Measurements from ENCODE around the gene PDE8B.

PDE8B gene

GRCh38 chr5:77337246-77337645 is 126.8 kb downstream of the PDE8B start:
- no peak for DNase-seq (ENCODE audit: extremely low read depth, low read depth)
- TF ChIP-seq CTCF (IDR thresholded peaks at IDR 0.05; ENCODE audit: low read depth, low read length, missing control alignments), result no peak
- H3K4me3 ChIP-seq (replicated peaks; ENCODE audit: low read depth, low read length), result no peak overlapping the region

DNA sequence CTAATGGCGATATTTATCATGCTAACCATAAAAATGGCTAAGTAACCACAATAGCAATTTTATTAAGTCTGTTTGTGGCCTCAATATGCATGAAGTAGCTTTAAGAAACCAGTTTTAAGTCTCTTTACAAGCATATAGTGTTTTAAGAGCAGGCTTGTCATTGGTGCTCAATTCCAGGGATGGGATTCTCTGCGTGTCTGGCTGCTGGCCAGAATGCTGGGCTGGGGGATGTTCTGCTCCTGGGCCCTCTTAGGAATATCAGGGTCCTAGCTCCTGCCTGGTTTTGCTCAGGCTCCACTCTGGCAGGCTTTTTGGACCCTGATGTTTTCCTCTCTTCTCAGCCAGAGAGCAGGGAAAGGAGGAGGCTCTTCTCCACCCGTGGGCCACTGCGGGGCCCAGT is 127.2 kb downstream of the PDE8B start:
- H3K4me3 ChIP-seq (replicated peaks; ENCODE audit: low read depth, low read length), result no peak overlapping the region
- no peak for TF ChIP-seq CTCF (IDR thresholded peaks at IDR 0.05; ENCODE audit: low read depth, low read length, missing control alignments)
- DNase-seq (ENCODE audit: extremely low read depth, low read depth), result no peak

- no peak overlapping the region for H3K4me3 ChIP-seq (replicated peaks; ENCODE audit: low read depth, low read length)
- DNase-seq (ENCODE audit: extremely low read depth, low read depth), result no peak
- no peak for TF ChIP-seq CTCF (IDR thresholded peaks at IDR 0.05; ENCODE audit: low read depth, low read length, missing control alignments)
Observed at GRCh38 chr5:77339337-77339890, 128.9 kb downstream of the PDE8B start.

- no peak overlapping the region for H3K4me3 ChIP-seq (replicated peaks; ENCODE audit: low read depth, low read length)
- DNase-seq (ENCODE audit: extremely low read depth, low read depth), result no peak
- TF ChIP-seq CTCF (IDR thresholded peaks at IDR 0.05; ENCODE audit: low read depth, low read length, missing control alignments), result no peak
Observed at GRCh38 chr5:77343165-77343564, 132.7 kb downstream of the PDE8B start.

GRCh38 chr5:77347435-77348098 is 137.1 kb downstream of the PDE8B start:
- DNase-seq (ENCODE audit: extremely low read depth, low read depth), result no peak
- no peak for TF ChIP-seq CTCF (IDR thresholded peaks at IDR 0.05; ENCODE audit: low read depth, low read length, missing control alignments)
- H3K4me3 ChIP-seq (replicated peaks; ENCODE audit: low read depth, low read length), result no peak overlapping the region

DNA sequence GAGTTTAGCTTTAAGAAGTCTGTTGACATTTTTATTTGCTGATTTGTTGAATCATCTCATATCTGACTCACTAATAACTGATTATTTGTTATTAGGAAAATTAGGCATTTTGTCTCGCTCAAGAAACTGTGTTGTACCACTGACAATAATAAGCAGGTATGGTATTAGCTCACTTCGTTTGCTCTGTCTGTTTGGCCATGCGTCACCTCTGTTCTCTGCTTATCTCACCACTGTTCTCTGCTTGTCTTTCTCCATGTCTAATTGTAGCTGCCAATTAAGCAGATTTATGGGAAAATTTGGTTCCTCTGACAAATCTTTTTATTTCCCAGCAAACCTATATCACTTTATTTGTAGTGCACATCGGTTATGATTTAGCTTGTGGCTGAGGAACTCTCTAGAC is 142.8 kb downstream of the PDE8B start:
- TF ChIP-seq CTCF (IDR thresholded peaks at IDR 0.05; ENCODE audit: low read depth, low read length, missing control alignments), result no peak
- no peak for DNase-seq (ENCODE audit: extremely low read depth, low read depth)

GRCh38 chr5:77354454-77354853 is 144.0 kb downstream of the PDE8B start:
- DNase-seq (ENCODE audit: extremely low read depth, low read depth), result no peak
- H3K4me3 ChIP-seq (replicated peaks; ENCODE audit: low read depth, low read length), result no peak overlapping the region
- TF ChIP-seq CTCF (IDR thresholded peaks at IDR 0.05; ENCODE audit: low read depth, low read length, missing control alignments), result no peak

More for the DNA sequence above, 142.8 kb downstream of the PDE8B start:
- H3K4me3 ChIP-seq (replicated peaks; ENCODE audit: low read depth, low read length), result no peak overlapping the region

Measured in HFF-Myc (cell line).